ENCODE results near the gene MISFA.
"Not testable (repeated sequence)": the region's sequence is repeated elsewhere in the genome, so short reads cannot be mapped to it uniquely, and the experiment has no call there.

DNA sequence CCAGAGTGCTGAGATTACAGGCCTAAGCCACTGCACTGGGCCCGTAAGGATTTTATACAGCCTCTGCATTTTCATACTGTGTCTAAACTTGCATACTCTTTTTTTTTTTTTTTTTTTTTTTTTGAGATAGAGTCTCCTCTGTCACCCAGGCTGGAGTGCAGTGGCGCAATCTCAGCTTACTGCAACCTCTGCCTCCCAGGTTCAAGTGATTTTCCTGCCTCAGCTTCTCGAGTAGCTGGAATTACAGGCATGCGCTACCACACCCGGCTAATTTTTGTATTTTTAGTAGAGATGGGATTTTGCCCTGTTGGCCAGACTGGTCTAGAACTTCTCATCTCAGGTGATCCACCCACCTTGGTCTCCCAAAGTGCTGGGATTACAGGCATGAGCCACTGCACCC, 5.5 kb upstream of the MISFA start:
- TF ChIP-seq, protein P1, sequence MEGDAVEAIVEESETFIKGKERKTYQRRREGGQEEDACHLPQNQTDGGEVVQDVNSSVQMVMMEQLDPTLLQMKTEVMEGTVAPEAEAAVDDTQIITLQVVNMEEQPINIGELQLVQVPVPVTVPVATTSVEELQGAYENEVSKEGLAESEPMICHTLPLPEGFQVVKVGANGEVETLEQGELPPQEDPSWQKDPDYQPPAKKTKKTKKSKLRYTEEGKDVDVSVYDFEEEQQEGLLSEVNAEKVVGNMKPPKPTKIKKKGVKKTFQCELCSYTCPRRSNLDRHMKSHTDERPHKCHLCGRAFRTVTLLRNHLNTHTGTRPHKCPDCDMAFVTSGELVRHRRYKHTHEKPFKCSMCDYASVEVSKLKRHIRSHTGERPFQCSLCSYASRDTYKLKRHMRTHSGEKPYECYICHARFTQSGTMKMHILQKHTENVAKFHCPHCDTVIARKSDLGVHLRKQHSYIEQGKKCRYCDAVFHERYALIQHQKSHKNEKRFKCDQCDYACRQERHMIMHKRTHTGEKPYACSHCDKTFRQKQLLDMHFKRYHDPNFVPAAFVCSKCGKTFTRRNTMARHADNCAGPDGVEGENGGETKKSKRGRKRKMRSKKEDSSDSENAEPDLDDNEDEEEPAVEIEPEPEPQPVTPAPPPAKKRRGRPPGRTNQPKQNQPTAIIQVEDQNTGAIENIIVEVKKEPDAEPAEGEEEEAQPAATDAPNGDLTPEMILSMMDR (IDR thresholded peaks at IDR 0.05) = not testable (repeated sequence)
- not testable (repeated sequence) for TF ChIP-seq EZH2phosphoT487 (IDR thresholded peaks at IDR 0.05)

All from neural progenitor cell (in vitro differentiated cells).